LNCaP clone FGC (cell line): ENCODE data around the gene GRIK4.

ENCODE experiments used
- DNase-seq: peaks from one replicate; pipeline ENCODE4 v3.0.0-alpha.2; 2011; ENCODE audit warnings: low read depth
- H3K4me3 ChIP-seq: 2 replicates; pipeline ENCODE4 v1.5.1; 2011; ENCODE audit warnings: mild to moderate bottlenecking, low read depth, low read length, control low read depth
- TF ChIP-seq, protein P1 (sequence below): IDR thresholded peaks from 2 replicates; pipeline ENCODE4 v1.5.1; 2012; ENCODE audit warnings: mild to moderate bottlenecking; ENCODE audit not compliant: control insufficient read depth, insufficient read depth; ENCODE audit errors: extremely low read depth

GRIK4 gene

DNA sequence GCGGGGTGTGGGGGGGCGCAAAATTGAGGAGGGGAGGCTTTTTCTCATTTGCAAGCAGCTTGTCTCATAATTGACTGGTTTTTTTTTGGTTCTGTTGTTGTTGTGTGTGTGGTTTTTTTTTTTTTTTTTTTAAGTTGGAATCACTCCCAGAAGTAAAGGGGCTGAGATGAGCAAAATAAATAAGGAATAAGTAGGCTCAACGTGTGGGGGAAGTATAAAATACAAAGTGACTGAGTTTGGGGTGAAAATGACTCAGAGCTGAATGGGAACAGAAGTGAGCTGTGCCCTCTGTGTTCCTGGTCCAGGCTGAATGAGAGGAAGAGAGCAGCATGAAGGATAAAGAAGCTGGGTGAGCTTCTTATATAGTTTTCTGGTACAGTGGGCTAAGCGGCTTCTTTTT lies 90.0 kb downstream of the GRIK4 start:
- H3K4me3 ChIP-seq = no peak overlapping the region
- no peak for DNase-seq
- TF ChIP-seq, protein P1, sequence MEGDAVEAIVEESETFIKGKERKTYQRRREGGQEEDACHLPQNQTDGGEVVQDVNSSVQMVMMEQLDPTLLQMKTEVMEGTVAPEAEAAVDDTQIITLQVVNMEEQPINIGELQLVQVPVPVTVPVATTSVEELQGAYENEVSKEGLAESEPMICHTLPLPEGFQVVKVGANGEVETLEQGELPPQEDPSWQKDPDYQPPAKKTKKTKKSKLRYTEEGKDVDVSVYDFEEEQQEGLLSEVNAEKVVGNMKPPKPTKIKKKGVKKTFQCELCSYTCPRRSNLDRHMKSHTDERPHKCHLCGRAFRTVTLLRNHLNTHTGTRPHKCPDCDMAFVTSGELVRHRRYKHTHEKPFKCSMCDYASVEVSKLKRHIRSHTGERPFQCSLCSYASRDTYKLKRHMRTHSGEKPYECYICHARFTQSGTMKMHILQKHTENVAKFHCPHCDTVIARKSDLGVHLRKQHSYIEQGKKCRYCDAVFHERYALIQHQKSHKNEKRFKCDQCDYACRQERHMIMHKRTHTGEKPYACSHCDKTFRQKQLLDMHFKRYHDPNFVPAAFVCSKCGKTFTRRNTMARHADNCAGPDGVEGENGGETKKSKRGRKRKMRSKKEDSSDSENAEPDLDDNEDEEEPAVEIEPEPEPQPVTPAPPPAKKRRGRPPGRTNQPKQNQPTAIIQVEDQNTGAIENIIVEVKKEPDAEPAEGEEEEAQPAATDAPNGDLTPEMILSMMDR = no peak

DNA sequence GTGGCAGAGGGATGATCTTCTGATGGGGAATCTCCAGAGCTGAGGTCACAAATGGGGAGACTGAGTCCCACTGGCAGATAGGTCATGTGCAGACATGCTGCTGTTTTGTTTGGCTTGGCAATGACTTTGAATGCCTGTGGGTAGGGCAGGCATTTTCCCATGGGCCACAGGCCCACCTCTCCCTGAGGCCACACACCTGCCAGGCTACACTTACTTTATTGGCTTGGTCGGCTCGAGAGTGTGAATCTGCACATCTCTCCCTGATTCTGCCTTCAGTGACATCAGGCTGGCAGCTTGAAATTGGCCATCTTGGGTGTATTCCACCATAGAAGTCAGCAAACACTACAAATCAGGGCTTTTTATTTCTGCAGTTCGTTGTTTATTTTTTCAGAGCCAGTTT lies 91.5 kb downstream of the GRIK4 start:
- TF ChIP-seq, protein P1 = no peak
- no peak overlapping the region for H3K4me3 ChIP-seq
- no peak for DNase-seq

DNA sequence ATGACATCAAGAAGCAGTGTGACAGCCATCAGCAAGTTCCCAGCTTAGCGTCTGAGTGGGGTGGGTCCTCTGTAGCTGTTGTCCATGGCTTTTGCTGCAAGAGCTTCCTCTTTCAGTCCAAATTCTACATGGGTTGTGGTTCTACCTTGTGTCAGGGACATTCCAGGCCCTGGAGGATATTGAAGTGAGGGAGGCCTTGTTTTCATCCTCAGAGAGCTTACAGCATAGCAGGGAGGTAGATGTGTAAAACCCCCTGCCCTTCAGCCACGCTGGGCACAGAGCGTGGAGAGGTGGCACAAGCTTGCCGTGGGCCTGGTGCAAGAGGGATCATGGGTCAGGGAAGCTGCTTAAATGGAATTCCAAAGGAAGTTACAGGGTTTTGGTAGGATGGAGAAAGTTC lies 93.9 kb downstream of the GRIK4 start:
- H3K4me3 ChIP-seq = no peak overlapping the region
- DNase-seq = no peak
- TF ChIP-seq, protein P1 = no peak

DNA sequence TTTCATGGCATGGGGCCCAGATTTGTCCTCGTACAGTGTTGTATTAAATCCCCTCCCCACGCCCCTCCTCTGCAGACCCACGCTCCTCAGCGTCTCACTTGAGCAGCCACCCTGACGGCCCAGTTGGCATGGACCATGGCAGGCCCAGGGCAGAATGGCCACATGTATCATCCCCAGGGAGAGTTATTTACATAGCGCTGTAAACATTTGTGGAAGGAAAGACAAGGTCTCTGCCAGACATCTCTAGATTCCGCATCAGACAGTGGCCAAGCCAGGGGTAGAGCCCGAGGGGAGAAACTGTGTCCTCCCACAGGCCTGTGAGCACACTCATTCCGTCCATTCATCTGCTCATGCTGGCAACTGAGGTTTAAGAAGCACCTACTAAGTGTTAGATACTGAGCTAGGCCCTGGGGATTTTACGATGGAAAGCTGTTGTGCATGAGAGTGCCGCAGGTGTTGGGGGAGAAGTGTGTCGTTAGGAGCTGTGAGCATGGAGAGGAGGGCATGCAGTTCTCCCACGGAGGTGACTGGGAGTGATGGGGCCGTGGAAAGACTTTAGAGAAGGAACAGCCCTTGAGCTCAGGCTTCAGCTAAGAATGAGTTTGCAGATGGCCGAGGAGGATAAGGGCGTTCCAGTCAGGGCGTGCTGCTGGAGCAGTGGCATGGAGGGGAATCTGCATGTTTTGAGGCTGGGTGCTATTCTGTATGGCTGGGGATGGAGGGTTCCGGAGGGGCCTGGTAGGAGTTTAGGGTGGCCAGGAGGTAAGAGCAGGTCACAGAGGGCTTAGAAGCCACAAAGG lies 94.9 kb downstream of the GRIK4 start:
- DNase-seq = no peak
- no peak overlapping the region for H3K4me3 ChIP-seq

DNA sequence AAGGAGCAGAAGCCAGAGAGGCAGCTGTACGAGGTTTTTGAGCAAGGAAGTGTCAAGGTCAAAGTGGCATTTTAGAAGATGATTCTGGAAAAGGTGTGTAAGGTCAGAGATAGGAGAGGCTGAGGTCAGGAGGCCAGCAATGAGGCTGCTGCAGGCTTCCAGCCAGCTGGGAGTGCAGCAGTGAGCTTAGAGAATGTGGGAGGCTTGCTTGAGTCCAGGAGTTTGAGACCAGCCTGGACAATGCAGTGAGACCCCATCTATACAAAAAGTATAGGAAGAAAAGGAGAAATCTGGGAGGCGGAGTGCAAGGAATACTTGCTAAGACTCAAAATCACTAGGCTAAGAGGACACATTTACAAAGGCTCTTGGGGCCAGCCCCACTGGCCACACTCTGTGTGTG lies 96.5 kb downstream of the GRIK4 start:
- TF ChIP-seq, protein P1 = no peak
- DNase-seq = no peak
- H3K4me3 ChIP-seq = no peak overlapping the region

More for the DNA sequence above, 94.9 kb downstream of the GRIK4 start:
- TF ChIP-seq, protein P1 = no peak

DNA sequence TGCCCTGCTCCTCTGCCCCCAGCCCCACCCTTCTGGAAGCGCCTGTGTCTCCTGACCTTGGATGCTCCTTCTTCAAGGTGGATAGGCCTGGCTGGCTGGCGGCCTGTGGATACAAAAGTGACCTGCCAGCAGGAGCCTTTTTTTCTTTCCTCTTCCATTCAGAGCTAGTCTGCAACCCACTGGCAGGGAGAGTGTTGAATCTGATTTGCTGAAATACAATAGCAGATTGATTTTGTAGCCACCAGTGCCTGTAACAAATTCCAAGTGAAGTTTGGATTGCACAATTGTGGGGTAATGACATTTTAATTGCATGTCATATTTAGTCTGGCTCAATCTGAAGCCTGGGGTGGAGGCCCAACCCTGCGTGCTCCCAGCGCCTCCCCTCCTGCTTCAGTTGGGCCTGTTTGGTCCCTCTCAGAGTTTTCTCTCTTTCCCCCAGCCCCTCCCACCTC lies 97.2 kb downstream of the GRIK4 start:
- TF ChIP-seq, protein P1 = no peak
- no peak overlapping the region for H3K4me3 ChIP-seq
- no peak for DNase-seq

DNA sequence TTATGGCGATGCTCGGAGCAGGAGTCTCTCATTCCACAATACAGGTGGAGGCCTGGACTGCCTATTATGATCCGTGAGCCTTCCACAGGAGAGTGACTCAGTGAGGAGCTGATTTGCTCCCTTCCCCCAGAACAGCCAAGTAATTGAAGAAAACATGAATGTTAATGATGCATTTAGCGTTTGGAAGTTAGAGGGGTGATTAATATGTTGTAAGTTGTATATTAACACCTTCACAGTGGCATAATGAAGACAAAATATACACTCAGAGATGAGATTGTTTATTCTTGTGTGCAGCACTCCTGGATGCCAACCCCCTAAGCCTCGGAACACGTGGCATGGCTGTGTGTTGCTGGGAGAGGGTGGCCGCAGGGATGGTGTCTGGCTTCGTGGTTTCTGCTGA lies 98.6 kb downstream of the GRIK4 start:
- H3K4me3 ChIP-seq = no peak overlapping the region
- TF ChIP-seq, protein P1 = no peak
- no peak for DNase-seq
